GM18511 (cell line): ENCODE measurements around the gene FAM53A.
A peak's percentile ranks its signal among the peaks of the same experiment; 100 is the strongest.

Experiments
- ATAC-seq: cut with Tn5 transposase; IDR thresholded peaks from one replicate; pipeline ENCODE4 v1.9.1; 2021; ENCODE audit warnings: mild to moderate bottlenecking, moderate library complexity; ENCODE audit not compliant: unreplicated experiment

Gene FAM53A, protein sequence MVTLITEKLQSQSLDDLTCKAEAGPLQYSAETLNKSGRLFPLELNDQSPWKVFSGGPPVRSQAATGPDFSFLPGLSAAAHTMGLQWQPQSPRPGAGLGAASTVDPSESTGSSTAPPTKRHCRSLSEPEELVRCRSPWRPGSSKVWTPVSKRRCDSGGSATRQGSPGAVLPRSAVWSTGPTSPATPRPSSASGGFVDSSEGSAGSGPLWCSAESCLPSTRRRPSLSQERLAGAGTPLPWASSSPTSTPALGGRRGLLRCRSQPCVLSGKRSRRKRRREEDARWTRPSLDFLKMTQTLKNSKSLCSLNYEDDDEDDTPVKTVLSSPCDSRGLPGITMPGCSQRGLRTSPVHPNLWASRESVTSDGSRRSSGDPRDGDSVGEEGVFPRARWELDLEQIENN

DNA sequence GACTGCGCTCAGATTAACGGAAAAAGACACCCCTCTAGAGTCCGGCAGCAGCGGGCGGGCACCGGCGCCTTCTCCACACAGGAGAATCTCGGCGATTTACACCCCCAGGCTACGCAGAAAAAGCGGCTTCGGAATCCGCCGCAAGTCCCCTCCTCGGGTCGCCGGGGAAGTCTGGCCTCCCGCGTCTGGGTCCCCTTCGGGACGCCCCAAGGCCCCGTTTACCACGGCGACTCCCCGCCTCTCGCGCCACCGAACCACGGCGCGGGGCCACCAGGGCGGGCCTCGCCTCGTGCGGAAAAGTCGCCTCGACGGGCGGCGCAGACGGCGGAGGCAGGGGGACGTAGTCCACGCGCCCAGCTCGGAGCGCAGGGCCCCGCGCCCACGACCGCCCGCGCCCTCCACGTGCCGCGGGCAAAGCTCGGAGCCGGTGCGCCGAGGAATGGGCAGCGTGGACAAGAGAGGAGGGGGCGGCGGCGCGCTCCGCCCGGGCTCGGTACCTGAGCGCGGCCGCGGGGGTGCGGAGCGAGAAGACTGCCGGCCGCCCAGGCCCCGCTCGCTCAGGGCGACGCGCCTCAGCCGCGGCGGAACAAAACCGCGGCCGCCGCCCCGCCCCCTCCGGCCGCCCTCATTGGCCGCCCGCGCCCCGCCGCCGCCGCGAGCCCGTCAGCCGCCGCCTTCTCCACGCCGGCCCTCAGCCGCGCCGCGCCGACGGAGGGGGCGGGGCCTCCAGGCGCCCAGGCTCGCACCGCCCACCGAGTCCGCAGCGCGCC, at the start of gene FAM53A:
FAM53A (minus strand) TSS at position 578 of the 770 bp plus-strand sequence. CDS start 15,572 bp downstream, outside the sequence.
- peak; percentile 93 for ATAC-seq

DNA sequence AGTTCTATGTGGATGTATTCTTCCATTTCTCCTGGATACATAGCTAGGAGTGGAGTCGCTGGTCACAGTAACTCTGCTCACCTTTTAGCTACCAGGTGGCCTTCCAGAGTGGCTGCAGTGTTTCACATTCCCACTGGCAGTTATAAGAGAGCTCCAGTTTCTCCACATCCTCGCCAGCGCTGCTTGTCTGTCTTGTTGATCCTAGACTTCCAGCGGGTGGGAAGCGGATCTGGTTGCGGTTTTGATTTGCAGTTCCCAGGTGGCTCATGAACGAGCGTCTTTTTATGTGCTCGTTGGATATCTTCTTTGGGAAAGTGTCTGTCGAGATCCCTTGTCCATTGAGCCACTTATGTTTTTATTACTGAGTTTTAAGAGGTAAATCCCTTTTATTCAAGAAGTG, 48.8 kb upstream of the FAM53A start:
- ATAC-seq, result no peak

DNA sequence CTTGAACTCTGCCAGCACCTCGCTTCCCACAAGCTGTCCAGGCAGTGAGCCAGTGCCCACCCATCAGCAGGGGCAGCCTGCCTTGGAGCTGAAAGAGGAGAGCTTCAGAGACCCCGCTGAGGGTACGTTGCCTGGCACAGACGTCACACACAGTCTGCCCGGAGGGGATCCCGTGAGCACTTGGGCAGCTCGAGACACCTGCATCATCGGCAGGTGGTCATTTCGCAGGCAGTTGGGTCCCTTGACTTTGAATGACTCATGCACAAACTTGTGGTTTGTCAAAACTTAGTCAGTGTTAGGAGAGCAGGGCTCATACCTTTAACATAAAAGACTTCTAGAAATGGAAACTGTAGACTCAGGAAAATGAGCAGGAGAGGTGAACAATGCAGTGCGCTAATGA, 47.1 kb upstream of the FAM53A start:
- ATAC-seq, result no peak

DNA sequence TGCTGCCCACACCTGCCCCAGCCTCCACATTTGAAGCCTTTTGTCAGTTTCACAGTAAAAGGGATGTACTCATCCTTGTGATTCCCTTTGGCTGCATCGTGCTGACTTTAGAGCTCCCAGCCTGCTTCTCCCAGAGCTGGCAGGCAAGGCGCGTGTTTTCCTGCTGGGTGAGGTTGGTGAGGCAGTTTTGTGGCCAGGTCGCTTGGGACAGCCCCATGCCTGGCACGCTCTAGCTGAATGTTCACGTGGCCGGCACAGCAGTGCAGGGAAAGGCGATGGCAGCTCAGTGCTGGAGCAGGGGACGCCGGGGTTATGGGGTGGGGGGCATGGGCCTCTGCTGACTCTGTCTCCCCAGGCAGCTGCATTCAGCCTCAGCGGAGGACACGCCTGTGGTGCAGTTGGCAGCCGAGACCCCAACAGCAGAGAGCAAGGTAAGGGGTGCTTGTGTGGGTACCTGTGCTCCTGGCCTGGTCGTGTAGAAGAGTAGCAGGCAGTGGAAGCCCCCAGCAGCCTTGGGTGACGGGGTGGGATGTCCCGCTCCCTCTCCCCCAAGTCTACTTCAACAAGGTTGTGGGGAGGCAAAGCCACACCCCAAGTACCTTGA, 46.5 kb upstream of the FAM53A start:
- ATAC-seq, result no peak

DNA sequence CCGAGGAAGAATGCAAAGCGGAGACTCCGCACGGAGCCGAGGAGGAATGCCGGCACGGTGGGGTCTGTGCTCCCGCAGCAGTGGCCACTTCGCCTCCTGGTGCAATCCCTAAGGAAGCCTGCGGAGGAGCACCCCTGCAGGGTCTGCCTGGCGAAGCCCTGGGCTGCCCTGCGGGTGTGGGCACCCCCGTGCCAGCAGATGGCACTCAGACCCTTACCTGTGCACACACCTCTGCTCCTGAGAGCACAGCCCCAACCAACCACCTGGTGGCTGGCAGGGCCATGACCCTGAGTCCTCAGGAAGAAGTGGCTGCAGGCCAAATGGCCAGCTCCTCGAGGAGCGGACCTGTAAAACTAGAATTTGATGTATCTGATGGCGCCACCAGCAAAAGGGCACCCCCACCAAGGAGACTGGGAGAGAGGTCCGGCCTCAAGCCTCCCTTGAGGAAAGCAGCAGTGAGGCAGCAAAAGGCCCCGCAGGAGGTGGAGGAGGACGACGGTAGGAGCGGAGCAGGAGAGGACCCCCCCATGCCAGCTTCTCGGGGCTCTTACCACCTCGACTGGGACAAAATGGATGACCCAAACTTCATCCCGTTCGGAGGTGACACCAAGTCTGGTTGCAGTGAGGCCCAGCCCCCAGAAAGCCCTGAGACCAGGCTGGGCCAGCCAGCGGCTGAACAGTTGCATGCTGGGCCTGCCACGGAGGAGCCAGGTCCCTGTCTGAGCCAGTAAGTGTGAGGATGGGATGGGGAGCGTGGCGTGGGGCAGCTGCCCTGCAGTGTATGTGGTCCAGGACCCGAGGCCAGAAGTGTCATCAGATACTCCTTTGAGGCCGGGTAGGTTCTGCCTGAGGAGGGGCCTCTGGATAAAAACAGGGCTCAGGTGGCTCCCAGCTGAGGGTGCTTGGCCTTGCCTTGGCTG, 44.2 kb upstream of the FAM53A start:
- no peak for ATAC-seq

DNA sequence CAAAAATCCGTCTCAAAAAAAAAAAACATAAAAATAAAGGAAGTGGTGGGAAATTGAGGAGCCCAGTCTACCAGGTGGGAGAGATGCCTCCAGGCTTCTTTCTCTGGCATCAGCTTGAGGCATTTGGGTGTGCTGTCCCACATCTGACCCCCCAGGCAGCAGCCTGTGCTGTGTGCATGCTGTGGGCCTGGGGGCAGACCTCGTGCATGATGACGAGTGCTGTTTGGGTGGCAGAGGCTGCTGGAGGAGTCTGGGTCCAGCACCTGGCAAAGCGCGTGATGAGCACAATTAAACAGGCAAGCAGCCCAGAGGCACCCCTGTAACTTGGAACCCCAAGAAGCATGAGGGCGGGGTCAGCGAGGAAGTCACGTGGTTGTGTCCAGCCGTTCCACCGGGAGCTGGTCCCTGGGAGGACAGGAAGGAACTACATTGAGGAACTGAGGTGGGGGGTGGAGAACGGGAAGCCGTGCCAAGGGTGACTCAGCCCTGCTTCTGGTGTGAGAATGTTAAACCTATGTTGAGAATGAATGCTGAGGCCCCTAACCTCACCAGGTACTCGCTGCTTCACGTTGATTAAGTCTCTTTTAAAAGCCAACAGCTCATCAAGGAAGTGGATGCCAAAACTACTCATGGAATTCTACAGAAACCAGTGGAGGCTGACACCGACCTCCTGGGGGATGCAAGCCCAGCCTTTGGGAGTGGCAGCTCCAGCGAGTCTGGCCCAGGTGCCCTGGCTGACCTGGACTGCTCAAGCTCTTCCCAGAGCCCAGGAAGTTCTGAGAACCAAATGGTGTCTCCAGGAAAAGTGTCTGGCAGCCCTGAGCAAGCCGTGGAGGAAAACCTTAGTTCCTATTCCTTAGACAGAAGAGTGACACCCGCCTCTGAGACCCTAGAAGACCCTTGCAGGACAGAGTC, 43.3 kb upstream of the FAM53A start:
- no peak for ATAC-seq

DNA sequence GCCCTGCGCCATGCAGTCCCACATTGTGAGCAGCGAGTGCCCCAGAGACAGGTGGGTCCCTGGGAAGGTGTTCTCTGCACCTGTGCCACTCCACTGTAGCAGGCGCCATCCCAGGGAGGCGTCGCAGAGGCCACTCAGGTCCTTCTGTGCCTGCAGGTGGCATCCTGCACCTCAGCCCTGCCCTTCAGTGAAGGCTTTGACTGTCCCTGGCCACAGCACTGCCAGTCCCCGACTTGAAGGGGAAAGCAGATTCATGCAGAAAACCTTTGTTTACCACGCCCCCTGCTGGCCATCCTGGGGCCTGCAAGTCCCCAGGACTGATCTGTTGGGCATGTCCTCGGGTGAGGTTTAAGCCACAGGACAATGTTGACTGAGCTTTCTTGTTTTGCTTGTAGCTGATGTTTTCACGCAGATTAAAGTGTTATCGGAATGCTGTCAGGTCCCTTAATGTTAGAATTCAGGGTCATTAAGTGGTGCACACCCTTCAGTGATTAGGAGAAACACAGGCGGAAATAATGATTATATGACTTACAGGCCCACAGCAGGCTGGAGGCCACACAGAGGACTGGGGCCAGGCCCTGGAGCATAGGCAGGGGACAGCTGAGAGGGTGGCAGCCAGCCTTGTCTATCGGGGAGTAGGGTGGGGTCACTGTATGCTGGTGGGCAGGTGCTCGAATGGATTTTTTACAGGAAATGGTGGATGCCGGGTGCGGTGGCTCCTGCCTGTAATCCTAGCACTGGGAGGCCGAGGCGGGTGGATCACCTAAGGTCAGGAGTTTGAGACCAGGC, 42.2 kb upstream of the FAM53A start:
- ATAC-seq, result no peak

DNA sequence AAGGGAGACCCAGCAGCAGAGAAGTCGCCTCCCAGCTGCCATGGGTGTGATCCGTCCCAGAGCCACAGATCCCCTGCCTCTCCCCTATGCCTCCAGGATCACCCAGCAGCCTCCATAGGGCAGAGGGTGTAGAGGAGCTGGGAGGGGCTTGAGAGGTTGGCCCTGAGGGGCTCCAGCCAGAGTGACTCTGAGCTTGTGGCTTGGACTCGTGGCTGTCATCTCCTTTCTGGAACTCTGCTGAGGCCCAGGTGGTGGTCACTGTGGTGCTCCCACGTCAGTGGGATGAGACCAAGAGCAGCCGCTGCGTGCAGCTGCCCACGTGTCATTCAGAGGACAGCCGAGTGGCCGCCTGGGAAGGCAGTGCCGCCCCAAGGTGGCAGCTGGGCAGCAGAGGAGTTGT, 41.4 kb upstream of the FAM53A start:
- no peak for ATAC-seq

DNA sequence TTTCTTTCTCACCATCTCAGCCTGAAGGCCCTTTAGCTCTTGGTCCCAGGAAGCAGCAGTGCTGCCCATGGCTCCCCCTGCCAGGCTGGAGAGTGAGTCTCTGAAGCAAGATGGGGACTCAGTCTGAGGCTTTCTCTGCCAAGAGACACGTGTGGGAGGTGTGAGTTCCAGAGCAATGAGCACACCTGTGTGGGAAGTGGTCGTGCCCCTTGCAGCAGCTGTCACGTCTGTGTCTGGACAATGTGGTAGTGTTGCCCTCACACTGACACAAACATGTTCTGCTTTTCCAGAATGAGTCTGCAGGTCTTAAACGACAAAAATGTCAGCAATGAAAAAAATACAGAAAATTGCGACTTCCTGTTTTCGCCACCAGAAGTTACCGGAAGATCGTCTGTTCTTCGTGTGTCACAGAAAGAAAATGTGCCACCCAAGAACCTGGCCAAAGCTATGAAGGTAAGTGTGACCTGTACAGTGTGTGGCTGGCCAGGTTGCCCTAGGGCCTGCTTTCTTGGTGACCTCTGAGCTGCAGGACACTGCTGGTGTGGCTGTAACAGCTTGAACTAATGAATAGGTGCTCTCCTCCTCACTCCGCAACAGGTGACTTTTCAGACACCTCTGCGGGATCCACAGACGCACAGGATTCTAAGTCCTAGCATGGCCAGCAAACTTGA, 39.2 kb upstream of the FAM53A start:
- no peak for ATAC-seq

DNA sequence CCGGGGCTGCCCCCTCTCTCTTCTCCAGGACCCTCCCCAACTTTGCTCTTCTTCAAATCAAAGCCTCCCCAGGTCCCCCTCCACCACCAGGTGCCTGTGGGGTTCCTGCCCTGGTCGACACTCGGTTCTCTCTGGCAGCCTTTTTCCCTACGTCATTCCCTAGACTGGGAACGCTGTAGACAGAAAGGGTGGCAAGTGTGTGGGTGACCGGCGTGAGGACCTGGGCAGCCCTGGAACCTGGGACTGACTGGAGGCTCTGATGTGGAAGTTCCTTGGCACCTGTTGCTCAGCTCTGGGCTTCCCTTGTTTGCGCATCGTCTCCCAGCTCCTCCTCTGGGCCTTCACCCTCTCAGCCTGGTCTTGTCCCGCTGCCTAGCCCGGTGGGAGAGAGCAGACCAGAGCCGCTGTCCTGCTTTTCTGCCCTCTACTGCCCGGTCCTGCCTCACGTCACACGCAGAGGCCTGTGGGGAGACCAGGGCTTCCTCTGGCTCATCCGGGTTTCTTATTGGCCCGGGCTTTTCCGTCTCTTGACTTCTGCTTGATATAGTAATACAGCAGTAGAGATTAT, 38.5 kb upstream of the FAM53A start:
- no peak for ATAC-seq

DNA sequence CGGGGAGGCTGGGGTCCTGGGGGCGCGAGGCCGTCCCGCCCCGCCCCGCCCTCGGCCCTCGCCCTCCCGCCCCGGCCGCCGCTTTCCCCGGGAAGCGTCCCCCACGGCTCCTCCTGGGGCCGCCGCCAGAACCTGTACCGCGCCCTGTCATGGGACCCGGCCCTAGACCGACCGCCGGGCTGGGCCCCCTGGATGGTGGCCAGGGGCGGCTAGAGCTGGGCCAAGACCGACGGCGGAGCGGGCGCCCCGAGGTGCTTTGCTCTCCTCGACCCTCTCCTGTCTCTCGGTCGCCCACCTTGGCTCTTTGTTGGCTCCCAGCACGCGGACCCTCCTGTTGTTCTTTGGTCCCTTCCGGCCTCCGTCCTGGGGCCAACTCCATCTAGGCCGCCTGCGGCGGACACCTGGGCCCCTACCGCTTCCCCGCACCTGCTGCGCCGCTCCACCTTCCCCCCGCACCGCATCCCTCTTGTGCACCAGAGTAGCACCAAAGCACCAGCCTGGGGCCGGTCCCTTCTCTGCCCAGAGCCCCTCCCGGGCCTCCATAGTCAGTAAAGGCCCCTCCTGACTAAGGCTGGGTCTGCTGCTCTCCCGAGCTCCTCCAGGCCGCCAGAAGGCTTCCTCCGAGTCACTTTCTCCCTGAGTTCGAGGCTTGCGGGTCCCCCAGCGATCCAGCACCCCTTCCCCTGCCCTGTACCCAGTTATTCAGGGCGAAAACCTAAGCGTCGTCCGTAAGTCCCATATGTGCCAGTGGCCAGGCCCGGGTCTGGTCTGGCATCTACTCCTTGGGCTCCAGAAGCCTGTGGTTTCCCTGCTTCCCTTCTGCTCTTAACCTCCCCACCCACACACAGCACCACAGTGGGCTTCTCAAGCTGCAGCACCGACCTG, 37.8 kb upstream of the FAM53A start:
- ATAC-seq, result no peak

DNA sequence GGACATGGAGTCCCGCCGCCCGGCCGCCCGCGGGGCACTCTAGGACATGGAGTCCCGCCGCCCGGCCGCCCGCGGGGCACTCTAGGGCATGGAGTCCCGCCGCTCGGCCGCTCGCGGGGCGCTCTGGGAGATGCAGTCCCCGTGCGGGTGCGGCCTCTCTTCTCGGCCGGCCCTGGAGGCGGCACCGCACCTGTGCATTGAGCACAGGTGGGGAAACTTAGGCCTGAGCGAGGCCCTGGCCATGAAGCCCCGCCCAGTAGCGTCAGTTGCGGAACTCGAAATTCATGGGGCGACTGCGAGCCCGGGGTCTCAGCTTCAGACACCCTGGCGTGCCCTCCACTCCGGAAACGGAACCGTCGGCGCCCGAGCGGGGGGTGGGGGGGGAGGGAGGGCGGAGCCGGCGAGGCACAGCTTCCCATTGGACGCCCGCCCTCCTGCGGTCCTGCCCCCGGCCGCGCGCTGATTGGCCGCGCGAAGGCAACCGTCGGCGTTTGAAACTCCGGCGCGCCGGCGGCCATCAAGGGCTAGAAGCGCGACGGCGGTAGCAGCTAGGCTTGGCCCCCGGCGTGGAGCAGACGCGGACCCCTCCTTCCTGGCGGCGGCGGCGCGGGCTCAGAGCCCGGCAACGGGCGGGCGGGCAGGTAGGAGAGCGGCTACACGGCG, 37.0 kb upstream of the FAM53A start, which contains the start of the genes TACC3 and TMEM129:
TACC3 (plus strand) TSS at position 519 of the 663 bp plus-strand sequence. CDS start 1,901 bp downstream, outside the sequence.
TMEM129 (minus strand) TSS at position 321 of the 663 bp plus-strand sequence. CDS start 486 bp downstream, outside the sequence.
- ATAC-seq, result peak; percentile 80

DNA sequence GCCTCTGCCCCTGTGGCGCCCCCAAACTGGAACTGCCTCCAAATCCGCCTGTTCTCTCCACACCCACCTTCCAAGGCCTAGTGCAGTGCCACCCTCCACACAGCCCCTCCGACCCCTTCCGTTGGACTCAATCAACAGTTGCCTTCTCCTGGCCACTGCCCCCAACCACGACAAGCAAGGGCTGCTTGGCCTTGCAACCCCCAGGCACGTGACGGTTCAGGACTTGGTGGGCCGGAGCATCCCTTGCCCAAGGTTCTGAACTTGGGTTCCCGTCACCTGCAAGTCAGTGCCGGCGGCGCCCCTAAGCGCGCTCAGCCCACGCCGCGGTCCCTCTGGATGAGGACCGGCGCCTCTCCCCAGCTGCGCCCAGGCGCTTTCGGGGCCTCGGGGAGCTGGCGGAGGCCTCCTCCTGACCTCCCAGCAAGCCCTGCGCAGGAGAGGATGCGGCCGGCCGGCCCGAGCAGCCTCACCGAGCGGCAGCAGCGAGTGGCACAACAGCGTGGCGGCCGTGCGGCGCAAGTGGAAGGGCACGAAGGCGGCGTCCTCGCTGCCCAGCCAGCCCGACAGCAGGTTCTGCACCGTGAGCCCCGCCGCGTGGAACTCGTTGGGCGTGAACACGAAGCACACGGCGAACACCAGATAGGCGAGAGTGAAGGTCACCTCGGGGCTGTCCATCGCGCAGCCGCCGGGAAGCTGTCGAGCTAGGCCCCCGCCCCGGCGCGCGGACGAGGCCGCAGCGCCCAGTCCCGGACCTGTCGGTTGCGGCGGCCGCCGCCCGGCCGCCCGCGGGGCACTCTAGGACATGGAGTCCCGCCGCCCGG, 36.3 kb upstream of the FAM53A start:
- peak; percentile 25 for ATAC-seq

DNA sequence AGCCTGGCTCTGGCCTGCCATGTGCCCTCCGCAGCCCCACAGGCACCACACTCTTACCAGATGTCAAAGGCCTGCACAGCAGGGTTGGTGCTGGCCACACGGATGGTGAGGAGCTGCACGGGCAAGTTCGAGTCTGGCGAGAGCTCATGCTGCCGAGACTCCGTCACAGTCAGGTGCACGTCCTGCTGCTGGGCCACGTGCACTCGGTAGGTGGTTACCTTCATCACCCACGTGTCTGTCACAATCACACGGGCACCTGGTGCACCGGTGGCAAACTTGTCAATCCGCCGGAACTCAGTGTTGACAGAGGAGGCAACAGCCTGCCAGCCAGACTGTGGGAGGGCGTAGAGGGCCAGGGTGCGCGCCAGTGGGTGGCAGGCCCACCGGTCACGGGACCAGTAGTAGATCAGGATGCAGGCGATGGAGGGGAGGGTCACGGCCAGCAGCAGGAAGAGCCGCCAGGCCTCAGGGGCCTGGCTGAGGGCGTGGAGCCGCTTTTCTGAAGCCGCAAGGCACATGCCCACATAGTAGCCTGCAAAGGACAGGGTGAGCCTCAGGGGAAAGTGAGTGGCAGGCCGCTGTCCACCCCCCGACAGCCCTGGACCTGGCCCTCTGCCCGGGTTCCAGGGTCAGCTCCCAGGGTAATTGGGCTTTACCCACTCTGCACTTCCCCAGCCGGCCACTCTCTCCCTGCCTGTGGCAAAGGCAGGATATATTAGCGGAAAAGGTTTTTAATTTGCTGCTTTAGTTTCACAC, 34.2 kb upstream of the FAM53A start:
- no peak for ATAC-seq
